Measurements from ENCODE around the gene PLEKHM2.
"Not testable (repeated sequence)": the region's sequence is repeated elsewhere in the genome, so short reads cannot be mapped to it uniquely, and the experiment has no call there.

Gene PLEKHM2

DNA sequence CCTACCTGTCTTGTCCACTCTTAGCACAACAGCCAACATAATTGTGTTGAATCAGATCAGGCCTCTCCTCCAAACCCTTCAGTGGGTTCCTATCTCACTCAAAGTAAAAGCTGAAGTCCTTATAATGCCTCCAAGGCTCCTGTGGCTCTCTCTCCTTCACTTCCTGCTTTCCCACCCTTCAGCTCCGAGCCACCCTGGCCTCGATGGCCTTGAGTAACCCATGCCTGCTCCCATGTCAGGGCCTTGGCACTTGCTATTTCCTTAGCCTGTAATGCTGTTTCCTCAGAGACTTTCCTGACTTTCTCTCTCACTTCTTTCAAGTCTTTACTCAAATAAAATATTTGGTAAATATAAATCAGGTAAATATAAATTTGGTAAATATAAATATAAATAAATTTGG is 8.1 kb upstream of the PLEKHM2 start:
- DNase-seq (ENCODE audit: low read depth): no peak

DNA sequence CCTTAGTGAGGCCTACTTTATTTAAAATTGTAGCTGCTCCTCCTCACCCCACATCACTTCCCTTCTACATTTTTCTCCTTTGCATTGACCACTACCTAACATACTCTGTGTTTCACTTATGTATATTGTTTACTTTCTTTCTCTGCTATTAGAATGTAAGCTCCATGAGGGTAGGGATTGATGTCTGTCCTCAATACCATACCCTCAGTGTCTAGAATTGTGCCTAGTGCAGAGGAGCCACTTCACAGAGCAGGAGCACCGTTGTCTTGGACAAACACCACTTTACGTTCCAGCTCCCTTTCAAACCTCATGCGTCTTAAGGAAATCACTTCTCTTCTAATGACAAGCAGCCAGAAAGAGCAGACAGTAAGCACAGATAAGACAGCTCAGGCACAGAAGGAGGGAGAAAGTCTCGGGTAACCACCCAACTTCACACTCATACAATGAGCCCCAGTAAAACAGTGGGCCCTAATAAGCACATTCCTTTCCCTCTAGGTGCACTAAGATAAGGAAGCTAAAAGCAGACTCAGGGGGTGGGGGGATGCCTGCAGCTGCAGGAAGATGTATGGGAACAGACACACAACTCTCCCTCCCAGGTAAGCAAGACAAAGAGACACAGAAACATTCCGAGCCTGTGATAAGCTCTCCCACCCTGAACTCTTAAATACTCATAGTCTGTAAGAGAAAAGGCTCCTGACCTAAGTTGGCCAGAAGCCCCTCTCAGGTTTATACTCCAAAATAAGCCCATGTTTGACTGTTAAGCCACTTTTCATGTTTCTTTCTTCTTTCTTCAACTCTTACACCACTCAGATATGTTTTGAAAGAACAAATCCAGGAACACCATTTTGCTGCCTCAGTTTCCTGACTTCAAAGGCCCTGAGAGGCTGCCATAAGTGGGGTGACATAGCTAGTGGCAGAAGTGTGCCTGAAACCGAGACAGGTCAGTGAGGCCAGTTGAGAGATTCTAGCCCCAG is 7.1 kb upstream of the PLEKHM2 start:
- DNase-seq (ENCODE audit: low read depth): no peak

DNA sequence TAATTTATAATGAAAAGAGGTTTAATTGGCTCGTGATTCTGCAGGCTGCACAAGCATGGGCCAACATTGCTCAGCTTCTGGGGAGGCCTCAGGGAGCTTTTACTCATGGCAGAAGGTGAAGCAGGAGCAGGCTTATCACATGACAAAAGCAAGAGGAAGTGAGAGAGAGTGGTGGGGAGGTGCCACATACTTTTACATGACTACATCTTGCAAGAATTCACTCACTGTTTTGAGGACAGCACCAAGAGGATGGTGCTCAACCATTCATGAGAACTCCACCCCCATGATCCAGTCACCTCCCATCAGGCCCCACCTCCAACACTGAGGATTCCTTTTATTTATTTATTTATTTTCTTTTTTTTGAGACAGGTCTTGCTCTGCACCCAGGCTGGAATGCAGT is 5.5 kb upstream of the PLEKHM2 start:
- no peak for DNase-seq (ENCODE audit: low read depth)

DNA sequence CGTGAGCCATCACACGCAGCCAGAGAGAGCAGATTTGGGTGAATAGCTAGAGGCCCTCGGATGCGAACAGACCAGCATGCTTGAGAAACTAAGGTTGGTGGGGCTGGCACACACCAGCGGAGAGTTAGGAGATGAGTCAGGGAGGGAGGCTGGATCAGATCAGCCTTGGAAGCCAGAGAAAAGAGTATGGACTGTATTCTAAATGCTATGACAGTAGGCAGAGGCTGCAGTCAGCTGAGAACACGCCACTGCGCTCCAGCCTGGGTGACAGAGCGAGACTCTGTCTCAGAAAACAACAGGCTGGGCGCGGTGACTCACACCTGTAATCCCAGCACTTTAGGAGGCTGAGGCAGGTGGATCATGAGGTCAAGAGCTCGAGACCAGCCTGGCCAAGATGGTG is 4.0 kb upstream of the PLEKHM2 start:
- no peak for DNase-seq (ENCODE audit: low read depth)

DNA sequence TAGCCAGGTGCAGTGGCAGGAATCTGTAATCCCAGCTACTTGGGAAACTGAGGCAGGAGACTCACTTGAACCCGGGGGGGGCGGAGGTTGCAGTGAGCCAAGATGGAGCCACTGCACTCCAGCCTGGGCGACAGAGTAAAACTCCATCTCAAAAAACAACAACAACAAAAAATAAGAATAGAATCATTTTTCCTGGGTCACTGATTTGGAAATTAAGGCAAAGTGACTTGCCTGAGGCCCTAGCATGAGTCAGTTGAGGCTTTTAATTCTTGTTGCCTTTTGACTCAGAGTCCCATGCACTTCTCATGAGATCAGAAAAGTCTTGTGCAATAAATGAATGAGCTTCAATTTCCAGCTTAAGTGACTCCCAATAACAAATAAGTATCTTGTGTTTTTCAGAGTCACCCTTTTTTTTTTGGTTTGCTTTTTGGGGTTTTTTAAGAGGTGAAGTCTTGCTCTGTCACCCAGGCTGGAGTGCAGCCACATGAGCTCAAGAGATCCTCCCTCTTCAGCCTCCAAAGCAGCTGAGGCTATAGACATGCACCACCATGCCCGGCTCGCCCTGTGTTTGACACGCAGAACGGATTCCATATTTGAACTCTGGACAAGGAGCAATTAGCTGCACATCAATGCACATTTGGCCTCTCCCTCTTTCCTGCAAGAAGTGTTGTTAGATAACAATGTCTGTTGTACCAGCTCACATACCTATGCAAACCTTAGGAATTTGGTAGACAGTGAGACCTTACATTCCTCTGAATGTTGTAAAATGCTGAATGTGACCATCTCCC is 3.4 kb upstream of the PLEKHM2 start:
- no peak for DNase-seq (ENCODE audit: low read depth)

DNA sequence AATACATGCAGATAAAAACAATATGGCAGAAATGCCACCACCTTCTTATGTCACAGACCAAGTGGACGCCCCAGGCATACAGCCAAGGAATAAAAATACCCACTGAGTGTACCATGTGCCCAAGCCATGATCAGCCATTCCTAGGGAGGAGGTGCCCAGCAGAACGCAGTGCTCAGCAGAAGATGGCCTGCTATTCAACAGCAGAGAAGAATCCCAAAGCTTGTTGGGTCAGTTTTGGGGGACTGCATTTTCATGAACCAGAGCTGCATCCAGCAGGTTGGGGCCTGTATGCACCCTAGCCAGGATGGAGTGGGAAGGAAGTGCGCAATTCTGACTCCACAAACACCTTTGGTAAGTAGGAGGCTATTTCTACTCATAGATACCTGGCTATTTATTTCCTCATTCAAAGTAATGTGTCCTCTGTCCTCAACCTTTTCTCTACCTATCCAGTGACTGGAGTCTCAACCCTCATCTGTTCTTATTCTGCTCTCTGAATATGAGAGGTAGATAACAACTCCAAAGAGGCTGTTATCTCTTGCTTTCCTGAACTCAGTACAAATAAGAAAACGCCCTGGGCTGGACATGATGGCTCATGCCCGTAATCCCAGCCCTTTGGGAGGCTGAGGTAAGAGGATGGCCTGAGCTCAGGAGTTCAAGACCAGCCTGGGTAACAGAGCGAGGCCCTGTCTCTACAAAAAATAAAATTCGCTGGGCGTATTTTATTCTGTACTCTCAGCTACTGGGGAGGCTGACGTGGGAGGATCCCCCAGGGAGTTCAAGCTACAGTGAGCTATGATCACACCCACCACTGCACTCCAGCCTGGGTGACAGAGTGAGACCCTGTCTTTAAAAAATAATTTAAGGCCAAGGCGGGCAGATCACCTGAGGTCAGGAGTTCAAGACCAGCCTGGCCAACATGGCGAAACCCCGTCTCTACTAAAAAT is 2.5 kb upstream of the PLEKHM2 start:
- no peak for DNase-seq (ENCODE audit: low read depth)

DNA sequence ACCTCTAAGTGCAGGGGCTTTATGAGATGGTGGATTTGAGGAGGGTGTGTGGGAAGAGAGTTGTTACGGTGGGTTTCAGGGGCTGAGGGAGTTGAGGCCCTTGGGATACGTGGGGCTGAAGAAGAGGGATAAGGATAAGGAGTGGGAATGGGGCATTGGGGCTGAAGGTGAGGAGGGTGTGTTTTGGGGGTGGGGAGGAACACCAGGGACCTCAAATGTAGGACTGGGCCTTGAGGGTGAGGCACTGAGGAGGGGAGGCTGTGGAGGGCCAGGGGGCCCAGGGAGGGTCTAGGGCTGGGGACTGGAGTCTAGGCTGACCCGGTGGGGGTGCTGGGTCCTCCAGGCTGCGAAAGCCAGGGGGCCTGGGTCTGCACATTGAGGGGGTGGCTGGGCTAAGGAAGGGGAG is 1.2 kb upstream of the PLEKHM2 start:
- no peak for DNase-seq (ENCODE audit: low read depth)

DNA sequence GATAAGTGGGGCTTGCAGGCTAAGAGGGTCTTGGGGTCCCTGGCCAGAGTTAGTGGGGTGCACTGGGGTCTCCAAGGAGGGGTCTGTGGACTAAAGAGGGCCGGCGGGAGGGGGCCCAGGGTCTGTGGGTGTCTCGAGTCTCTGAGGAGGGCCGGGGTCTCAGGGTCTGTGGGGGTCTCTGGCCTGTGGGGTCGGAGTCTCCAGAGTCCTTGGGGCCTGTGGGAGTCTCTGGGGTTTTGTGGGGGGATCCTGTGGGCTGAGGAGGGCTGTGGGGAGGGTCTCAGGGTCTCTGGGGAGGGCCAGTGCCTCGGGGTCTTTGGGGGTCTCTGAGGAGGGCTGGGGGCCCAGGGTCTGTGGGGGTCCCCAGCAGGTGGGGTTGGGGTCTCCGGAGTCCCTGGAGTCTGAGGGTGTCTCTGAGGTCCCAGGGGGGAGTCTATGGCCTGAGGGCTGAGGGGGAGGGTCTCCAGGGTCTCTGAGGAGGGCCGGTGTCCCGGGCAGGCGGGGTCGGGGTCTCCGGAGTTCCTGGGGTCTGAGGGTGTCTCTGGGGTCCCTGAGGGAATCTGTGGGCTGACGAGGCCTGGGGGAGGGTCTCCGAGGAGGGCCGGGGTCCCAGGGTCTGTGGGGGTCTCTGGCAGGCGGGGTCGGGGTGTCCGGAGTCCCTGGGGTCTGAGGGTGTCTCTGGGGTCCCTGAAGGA is 628 bp upstream of the PLEKHM2 start:
- no peak for DNase-seq (ENCODE audit: low read depth)

DNA sequence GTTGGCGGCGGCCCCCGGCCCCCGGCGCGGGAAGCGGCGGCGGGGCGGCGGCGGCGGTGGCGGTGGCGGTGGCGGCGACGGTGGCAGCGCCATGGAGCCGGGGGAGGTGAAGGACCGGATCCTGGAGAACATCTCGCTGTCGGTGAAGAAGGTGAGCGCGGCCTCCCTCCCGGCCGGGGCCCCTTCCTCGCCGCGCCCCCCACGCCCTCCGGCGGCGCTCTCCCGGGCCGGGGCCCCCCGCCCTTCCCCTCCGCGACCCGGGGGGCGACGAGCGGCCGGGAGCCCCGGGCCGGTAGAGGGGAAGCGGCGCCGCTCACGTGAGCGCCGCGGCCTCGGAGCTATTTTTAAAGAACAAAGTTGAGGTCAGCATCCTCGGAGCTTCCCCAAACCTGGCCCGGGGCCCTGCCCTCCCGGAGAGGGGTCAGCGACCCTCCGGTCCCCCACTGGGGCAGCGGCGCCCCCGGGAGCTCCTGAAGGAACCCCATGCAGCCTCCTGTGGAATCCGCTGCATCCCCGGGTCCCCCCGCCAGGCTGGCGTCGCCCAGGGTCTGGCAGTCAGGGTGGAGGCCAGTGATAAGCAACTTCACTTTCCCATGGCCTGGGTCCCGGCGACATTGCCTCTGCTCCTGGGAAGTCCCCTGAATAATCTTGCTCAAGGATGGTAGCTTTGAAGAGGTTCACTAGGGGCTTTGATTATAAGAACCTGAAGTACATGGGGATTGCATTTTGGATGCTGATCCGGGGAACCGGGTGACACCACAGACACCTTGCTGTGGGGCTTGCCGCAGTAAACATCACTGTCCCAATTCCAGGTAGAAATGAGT is 560 bp downstream of the PLEKHM2 start:
- no peak for DNase-seq (ENCODE audit: low read depth)

DNA sequence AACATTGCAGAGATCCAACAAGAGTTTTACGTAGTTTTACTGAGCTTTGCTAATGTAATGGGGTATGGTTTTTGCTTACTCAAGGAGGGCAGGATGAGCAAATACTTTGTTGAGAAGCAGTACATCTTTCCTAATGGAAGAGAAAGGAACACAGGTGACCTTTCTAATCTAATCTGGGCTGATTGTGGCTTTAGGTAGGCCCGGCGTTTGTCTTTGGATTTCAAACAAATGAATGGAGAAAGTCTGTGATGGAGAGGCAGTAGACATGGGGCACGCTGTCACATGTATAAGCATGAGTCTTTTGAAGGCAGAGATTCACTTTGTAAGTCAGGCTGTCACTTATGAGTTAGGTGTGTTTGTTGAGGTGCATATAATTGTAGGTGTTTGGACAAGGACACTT is 1.7 kb downstream of the PLEKHM2 start:
- DNase-seq (ENCODE audit: low read depth): no peak

DNA sequence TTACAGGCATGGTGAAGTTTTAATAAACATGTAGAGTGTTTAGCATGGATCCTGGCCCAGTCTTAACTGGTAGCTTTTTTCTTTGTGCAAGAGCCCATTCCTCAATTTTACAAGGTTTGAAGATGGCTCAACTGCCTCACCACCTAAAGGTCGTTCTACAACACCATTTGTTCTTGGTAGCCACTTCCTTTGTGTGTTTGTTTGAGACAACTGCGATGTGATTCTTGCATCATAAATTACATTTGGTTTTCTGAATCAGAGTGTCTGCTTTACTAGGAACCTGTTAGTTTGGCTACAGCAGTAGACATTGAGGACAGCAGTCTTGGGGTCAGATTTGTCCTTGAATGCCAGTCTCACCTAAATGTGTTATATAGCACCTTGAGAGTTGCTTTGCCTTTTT is 3.3 kb downstream of the PLEKHM2 start:
- DNase-seq (ENCODE audit: low read depth): no peak

DNA sequence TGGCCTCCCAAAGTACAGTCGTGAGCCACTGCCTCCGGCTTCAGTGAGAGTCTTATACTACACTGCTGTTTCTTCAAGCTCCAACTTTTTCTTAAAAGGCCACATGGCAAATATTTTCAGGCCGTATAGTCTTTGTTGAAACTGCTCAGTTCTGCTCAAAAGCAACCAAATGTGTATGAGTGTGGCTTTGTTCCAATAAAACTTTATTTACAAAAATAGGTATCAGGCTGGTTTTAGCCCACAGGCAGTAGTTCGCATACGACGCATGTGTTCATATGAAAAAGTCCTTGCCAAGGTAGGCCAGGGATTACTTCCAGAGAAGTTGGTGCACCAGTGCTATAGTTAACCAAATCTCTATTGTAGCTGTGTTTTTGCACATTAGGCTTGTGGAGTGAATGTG is 6.2 kb downstream of the PLEKHM2 start:
- no peak for DNase-seq (ENCODE audit: low read depth)

DNA sequence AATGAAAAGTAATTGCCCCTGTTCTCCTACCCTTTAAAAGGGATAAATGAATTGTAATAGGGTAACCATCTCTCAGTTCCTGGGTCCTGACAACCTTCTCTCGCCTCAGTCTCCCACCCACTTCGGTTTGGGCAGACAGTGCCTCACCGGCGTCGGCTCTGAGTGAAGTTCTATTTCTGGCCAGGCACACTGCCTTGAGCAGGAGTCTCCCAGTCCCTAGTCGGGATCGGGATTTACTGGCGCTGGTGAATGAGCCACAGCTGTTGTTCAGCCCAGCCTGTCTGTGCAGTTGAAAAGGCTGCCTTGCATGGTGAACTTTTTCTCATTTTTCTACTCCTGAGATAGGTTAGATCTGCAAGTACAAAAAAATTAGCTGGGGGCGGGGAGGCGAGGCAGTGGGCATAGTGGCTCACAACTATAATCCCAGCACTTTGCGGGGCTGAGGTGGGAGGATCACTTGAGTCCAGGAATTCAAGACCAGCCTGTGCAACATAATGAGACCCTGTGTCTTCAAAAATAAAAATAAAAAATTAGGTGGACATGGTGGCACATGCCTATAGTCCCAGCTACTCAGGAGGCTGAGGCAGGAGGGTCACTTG is 7.4 kb downstream of the PLEKHM2 start:
- no peak for DNase-seq (ENCODE audit: low read depth)

DNA sequence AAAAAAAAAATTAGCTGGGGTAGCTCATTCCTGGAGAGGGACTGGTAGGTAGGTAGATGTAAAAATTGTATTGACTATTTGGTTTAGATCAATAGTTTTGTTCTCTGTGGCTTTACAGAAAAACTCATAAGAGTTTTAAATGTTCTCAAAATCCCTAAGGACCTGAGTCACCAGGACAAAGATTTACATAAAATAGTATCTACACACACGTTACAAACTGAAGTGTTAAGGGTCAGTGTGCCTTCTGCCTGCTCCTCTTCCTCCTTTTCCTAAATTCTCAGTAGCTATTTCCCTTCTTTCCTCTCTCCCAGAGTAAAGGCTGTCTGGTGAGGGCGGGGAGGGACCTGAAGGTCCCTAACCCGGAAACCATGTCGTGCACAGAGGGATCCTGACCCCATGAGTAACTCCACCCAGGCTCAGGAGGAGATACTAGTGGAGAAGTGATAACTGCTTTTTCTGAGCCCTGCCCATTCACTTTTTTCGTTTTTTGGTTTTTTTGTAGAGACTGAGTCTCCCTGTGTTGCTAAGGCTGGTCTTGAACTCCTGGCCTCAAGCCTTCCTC is 8.1 kb downstream of the PLEKHM2 start:
- no peak for DNase-seq (ENCODE audit: low read depth)

DNA sequence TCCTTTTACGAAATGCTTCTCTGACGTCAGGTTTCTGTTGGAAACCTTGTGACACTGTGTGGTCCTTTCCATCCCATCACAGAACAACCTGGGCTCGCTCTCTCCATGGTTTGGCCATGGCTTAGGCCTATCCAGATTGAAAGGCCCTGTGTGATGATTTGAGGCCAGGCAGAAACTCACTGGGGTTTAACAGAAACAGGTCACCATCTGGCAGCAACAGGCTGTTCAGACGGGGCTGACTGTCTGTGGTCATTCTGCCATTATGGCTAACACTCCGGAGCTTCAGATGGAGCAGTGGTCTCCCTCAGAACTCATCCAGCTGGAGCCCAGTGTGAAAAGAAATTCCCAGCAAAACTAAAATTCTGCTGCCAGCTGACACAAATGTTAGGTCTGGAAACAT is 9.3 kb downstream of the PLEKHM2 start:
- DNase-seq (ENCODE audit: low read depth): no peak

DNA sequence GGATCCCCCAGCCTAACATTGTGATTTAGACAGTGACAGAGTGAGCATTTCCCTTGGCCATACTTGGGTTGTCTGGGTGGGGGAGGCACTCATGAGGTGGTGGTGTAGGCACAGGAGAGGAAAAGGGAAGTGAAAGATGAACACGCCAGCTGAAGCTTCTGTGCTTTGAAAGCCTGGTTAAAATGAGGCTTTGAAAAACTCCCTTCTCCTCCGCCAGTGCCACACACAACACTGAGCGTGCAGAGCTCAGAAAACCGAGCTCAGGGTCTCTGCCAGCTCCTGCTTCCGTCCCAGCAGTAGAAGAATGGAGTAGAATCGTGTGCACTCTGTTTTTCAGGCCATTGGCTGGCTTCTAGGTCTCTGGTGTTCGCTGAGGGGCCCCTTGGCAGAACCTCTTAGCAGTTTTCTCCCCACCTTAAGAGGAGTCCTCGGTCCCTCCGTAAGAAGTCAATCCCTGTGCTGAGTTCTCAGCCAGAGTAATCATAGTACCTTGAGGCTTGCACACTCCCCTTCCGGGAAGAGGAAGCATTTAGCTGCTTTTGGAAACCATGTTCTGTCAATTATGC is 12.9 kb downstream of the PLEKHM2 start:
- DNase-seq (ENCODE audit: low read depth): no peak

DNA sequence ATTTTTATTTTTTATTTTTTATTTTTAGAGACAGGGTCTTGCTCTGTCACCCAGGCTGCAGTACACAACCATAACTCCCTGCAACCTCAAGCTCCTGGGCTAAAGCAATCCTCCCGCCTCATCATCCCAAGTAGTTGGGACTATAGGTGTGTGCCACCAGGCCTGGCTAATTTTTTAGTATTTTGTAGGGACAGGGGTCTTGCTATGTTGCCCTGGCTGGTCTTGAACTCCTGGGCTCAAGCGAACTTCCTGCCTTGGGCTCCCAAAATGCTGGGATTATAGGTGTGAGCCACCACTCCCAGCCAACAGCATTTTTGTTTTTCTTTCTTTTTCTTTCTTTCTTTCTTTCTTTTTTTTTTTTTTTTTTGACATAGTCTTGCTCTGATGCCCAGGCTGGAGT is 14.1 kb downstream of the PLEKHM2 start:
- DNase-seq (ENCODE audit: low read depth): no peak

DNA sequence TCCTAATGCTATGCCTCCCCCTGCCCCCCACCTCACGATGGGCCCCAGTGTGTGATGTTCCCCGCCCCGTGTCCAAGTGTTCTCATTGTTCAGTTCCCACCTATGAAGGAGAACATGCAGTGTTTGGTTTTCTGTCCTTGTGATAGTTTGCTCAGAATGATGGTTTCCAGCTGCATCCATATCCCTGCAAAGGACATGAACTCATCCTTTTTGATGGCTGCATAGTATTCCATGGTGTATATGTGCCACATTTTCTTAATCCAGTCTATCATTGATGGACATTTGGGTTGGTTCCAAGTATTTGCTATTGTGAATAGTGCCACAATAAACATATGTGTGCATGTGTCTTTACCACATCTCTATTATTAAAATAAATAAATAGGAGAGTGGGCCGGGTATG is 15.2 kb downstream of the PLEKHM2 start:
- DNase-seq (ENCODE audit: low read depth): not testable (repeated sequence)

DNA sequence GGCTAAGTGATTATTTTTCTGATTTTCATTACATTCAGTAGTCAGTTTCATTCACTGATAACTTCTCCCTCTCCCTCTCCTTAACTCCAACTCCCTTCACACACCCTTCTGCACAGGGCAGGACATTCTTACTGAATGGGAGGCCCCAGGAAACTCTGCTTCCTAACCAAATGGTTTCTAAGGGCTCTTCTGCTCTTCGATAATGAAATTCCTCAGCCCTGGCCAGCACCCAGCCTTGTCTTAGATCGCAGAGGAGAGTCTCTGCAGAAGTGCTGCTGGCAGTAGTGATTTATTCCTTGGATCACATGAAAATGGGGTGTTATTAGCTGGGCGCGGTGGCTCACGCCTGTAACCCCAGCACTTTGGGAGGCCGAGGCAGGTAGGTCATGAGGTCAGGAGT is 16.4 kb downstream of the PLEKHM2 start:
- no peak for DNase-seq (ENCODE audit: low read depth)

DNA sequence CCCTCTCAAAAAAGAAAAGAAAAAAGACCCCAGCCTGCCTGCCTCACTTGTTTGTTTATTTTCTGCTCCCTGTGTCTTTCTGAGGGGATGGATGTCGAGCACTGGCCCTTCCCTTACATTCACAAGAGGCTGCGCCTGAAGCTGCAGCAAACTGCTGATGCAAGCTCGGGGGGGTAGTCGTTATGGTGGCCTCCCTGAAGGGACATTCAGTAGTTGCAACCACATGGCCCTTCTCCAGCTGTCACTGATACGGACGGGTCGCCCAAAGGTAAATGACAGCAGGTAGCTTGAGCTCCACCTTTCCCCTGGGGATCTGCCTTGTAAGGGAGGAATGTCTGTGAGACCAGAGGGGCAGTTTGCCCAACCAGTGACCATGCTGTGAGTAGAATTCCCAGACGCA is 17.7 kb downstream of the PLEKHM2 start:
- DNase-seq (ENCODE audit: low read depth): no peak

Measured in T-helper 22 cell (primary cell).